Measurements from ENCODE around the gene BTBD16. TPM values are rescaled to one million over a fixed set of nuclear protein-coding genes. Genes with fewer than 3 reads are reported as not detected.

The BTBD16 gene
- total and polyA plus RNA-seq, 2 of the 4 experiments (the other 2 are of a cell fraction): not detected

DNA sequence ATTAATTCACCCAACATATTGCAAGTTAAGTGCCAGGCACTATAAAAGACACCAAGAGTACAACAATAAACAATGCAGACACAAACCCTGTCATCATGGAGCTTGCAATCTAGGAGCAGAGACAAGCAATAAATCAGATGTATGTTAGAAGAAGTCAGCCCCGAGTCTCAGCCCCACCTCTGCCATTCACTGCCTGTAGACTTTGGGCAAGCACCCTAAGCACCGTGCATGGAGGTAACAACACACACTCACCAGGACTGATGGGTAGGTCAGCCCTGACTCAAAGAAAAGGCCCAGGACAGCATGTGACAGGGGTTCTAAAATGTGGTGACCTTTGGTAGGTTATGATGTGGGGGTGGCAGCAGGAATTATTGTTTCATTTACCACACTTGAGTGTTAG, 54.1 kb downstream of the BTBD16 start:
- TF ChIP-seq BHLHE40 (IDR thresholded peaks at IDR 0.05; ENCODE audit: low read depth, low read length): no peak
- no peak for TF ChIP-seq CHD1 (IDR thresholded peaks at IDR 0.05; ENCODE audit: low read depth, low read length)
- no peak for TF ChIP-seq CEBPB (IDR thresholded peaks at IDR 0.05; ENCODE audit: low read depth, low read length)
- ATAC-seq (ENCODE audit: low read depth) (no peak), DNase-seq (no peak)
- H2AFZ ChIP-seq (replicated peaks; ENCODE audit: low read length, poor library complexity): no peak overlapping the region
- no peak overlapping the region for H3K9ac ChIP-seq (ENCODE audit: low read depth, low read length)
- no peak overlapping the region for H3K4ac ChIP-seq (ENCODE audit: low read depth, low read length)
- no peak overlapping the region for H2BK15ac ChIP-seq (ENCODE audit: low read depth, low read length)
- intact Hi-C loops (cut with micrococcal nuclease): no loop called here
- BruUV-seq (replicated peaks): no TSS peak
- no peak overlapping the region for H3K4me3 ChIP-seq (ENCODE audit: insufficient read depth, low read depth, low read length)
- no peak overlapping the region for H3K56ac ChIP-seq (ENCODE audit: extremely low read depth, insufficient read depth, low read length)
- peaks cover 9% of the 10 kb centered on the region for H3K27me3 ChIP-seq (ENCODE audit: control insufficient read depth, insufficient read depth, low read length)
- no peak overlapping the region for H3K23ac ChIP-seq (ENCODE audit: low read depth, low read length)
- no peak overlapping the region for H2BK5ac ChIP-seq (ENCODE audit: low read depth, low read length, poor library complexity, severe bottlenecking)
- H3K4me1 ChIP-seq (ENCODE audit: control insufficient read depth, insufficient read depth, low read length): no peaks in the 10 kb centered on the region
- H2AK5ac ChIP-seq (ENCODE audit: low read depth, low read length): no peak overlapping the region
- no peak overlapping the region for H2AK9ac ChIP-seq (replicated peaks; ENCODE audit: low read depth, low read length, poor library complexity)
- no peak overlapping the region for H2BK20ac ChIP-seq (ENCODE audit: low read depth, low read length)
- dilution Hi-C loops (cut with HindIII; ENCODE audit: low sequenced_read_pairs, unreplicated experiment): no loop called here
- H3K4me2 ChIP-seq (ENCODE audit: low read depth, low read length): no peak overlapping the region
- POLR2A ChIA-PET (ENCODE audit: unreplicated experiment): no interaction called here
- no peaks in the 10 kb centered on the region for H3K36me3 ChIP-seq (ENCODE audit: control insufficient read depth, insufficient read depth, low read length)
- H4K20me1 ChIP-seq (ENCODE audit: insufficient read depth, low read length): no peaks in the 10 kb centered on the region
- H3K14ac ChIP-seq (replicated peaks; ENCODE audit: low read depth, low read length): no peak overlapping the region
- CTCF ChIA-PET: no interaction called here
- H4K5ac ChIP-seq (ENCODE audit: low read depth, low read length): no peak overlapping the region
- no peaks in the 10 kb centered on the region for H3K79me1 ChIP-seq (ENCODE audit: low read depth in 1 of 2, low read length in 2 of 2)
- no peak overlapping the region for H3K18ac ChIP-seq (ENCODE audit: low read depth, low read length)
- H4K8ac ChIP-seq (ENCODE audit: low read depth in 2 of 2, low read length in 2 of 2): no peak overlapping the region
- H4K91ac ChIP-seq (ENCODE audit: insufficient read depth, low read depth, low read length): no peak overlapping the region
- no peak overlapping the region for H3K27ac ChIP-seq (ENCODE audit: insufficient read depth, low read length)
- H2BK120ac ChIP-seq (ENCODE audit: low read depth, low read length): no peak overlapping the region
- in situ Hi-C loops (cut with MboI; ENCODE audit: low sequenced_read_pairs): no loop called here
- no peaks in the 10 kb centered on the region for H3K9me3 ChIP-seq (ENCODE audit: control insufficient read depth, insufficient read depth, low read length)
- WGBS, 2 experiments (ENCODE audit: extremely low coverage in 2 of 2, insufficient read length in 1 of 2): no CpG with 5 or more reads among the region's 2 CpGs
- no peaks in the 10 kb centered on the region for H3K9me1 ChIP-seq (ENCODE audit: insufficient read depth, low read length)

Data from IMR-90 (cell line).